Activated T-helper 9 cell treated with anti-CD3 and anti-CD28 coated beads, Interleukin-2, amount 50 U/mL, for 16 hours (primary cell): ENCODE measurements around the gene C12orf54.
"Not testable (repeated sequence)": the region's sequence is repeated elsewhere in the genome, so short reads cannot be mapped to it uniquely, and the experiment has no call there.

Experiments
- DNase-seq: peaks from one replicate; pipeline ENCODE4 v3.0.0-alpha.2; 2020; ENCODE audit warnings: low read depth

Gene C12orf54

DNA sequence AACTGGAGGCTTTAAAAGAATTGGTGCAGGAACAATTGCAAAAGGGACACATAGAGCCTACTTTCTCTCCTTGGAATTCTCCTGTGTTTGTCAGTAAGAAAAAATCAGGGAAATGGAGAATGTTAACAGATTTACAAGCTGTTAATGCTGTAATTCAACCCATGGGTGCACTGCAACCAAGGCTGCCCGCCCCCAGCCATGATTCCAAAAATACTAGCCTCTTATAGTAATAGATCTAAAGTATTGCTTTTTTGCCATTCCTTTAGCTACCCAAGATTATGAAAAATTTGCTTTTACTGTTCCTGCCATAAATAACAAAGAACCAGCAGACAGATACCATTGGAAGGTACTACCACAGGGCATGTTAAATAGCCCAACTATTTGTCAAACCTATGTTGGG, 27.8 kb downstream of the C12orf54 start:
- DNase-seq = no peak

DNA sequence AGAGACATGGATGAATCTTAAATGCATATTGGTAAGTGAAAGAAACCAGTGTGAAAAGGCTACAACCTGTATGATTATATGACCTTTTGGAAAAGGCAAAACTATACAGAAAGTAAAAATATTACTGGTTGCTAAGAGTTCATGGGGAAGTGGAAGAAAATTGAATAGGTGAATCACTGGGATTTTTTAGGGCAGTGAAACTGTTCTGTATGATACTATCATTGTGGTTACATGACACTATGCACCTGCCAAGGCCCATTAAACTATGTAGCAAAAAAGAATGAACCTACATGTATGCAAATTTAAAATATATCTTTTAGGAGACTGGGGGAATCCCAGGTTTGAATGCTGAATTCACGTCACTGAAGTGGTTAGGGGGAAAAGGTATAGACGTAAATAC, 30.6 kb downstream of the C12orf54 start:
- no peak for DNase-seq

DNA sequence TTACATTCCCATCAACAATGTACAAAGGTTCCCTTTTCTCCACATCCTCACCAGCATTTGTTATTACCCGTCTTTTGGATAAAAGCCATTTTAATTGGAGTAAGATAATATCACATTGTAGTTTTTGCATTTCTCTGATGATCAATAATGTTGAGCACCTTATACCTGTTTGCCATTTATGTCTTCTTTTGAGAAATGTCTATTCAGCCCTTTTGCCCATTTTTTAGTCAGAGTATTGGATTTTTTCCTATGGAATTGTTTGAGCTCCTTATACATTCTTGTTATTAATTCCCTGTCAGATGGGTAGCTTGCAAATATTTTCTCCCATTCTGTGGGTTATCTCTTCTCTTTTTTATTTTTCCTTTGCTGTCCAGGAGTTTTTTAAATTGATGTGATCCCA, 32.4 kb downstream of the C12orf54 start:
- DNase-seq = no peak

DNA sequence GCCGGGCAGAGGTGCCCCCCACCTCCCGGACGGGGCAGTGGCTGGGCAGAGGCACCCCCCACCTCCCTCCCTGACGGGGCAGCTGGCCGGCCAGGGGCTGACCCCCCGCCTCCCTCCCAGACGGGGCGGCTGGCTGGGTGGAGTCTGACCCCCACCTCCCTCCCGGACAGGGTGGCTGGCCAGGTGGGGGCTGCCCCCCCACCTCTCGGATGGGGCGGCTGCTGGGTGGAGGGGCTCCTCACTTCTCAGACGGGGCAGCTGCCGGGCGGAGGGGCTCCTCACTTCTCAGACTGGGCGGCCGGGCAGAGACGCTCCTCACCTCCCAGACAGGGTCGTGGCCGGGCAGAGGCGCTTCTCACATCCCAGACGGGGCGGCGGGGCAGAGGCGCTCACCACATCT, 38.1 kb downstream of the C12orf54 start:
- not testable (repeated sequence) for DNase-seq

DNA sequence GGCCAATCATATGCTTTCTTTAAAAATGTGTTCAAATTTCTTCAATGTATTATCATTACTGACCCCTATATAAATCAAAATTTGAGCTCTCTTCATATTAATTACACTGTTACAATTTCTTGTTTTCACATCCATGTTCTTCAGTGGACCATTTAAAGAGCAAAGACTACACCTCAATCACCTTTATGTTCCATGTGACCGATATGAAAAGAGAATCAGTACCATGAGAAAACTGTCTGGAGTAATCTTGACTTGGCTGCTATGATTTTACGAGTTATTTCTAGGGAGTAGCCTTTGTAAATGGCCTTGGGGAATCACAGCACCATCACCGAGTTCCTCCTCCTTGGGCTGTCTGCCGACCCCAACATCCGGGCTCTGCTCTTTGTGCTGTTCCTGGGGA, 43.0 kb downstream of the C12orf54 start, which contains the start of gene OR8S1:
TSS of gene OR8S1 (plus strand) at position 301 of the 400 bp plus-strand sequence. CDS start at position 301, 0 bp downstream.
- DNase-seq = no peak

DNA sequence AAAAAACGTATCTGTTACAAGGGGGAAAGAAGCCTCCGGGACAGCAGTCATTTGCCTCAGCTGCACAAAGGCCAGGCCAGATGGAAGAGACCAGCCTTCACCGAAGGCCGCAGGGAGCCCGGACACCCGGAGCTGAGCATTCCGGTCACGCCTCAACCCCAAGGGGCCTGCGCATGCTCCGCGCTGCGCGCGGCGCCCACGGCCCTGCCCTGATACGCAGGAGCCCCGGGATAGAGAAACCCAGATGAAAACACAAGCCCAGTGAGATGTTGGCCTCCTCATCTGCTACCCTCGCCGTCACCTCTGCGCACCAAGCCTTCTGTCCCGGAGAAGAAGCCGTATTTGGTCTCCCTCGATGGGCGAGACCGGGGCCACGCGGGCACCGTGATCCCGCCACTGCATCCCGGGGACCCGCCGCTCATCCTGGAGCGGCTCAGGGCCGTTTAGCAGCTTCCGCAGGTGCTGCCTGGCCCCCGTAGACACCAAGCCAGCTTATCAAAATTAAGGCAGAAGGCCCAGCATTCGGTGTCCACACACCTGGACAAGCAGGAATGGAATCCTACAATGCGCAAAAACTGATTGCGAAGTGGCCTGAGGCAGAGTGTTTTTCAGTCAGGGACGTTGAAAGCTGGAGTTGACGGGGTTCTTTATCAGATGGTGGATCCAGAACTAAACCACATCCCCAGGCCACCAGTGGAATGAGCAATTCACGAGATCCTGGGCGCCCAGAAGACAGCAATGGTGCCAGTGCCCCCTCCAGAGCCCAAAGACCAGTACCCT, 45.8 kb downstream of the C12orf54 start:
- no peak for DNase-seq

DNA sequence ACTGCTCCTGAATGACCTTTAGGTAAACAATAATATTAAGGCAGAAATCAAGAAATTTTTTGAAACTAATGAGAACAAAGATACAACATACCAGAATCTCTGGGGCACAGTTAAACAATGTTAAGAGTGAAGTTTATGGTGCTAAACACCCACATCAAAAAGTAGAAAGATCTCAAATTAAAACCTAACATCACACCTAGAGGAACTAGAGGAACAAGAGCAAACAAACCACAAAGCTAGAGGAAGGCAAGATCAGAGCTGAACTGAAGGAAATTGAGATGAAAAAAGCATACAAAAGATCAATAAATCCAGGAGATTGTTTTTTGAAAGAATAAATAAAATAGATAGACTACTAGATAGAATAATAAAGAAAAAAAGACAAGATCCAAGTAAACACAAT, 50.3 kb downstream of the C12orf54 start:
- DNase-seq = no peak

DNA sequence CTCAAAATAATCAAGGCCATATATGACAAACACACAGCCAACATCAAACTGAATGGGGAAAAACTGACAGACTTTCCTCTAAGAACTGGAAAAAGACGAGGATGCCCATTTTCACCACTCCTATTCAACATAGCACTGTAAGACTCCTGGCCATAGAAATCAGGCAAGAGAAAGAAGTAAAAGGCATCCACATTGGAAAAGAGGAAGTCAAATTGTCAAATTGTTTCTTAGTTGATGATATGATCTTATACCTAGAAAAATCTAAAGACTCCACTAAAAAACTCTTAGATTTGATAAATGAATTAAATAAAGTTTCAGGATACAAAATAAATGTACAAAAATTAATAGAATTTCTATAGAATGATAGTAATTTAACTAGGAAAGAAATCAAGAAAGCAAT, 54.3 kb downstream of the C12orf54 start:
- DNase-seq = no peak

DNA sequence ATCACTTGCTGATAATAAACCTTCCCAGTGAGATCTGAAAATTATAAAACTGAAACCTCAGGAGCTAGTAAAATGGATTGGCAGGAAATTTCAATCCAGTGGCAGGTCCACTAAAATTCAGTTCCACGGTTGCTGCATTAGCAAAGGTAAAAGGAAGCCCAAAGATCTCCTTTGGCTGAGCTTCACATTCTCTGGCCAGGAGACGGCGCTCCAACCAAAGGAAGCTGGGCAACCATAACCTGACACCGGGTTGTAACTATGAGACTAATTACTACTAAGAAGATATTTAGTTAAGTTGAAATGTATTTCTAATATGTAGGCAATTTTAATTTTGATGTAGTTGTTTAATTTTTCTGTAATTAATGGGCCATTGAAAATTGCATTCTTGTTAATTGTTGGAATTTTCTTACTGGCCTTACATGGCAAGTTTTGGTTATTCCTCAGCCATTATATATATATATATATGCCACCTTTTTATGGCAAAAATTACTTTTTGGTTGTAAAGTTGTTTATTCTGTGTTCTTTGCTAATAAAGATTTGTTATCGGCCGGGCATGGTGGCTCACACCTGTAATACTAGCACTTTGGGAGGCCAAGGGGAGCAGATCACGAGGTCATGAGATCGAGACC, 60.1 kb downstream of the C12orf54 start:
- no peak for DNase-seq

DNA sequence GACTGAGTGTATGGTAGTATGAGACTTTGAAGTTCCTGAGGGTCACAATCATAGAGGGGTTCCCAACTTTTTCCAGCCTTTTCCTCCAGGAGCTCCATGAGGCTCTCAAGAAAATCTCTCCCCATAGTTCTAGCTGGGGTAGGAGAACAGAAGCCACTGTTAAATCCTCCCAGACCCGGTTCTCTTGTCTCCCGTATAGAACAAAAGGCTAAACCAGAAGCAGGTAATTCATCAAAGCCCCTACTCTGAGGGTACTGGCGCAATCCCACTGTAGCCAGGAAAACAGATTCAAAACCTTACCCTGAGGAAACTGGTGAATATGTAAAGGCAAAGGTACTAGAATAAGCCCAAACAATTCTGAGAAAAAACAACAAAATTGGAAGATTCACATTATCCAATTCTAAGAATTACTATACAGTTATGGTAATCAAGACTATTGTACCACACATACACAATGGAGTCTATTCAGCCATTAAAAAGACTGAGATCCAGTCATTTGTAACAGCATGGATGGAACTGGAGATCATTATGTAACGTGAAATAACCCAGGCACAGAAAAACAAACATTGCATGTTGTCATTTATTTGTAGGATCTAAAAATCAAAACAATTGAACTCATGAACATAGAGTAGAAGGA, 63.7 kb downstream of the C12orf54 start:
- no peak for DNase-seq
